Activated T-cell treated with anti-CD3 and anti-CD28 coated beads for 24 hours (primary cell): ENCODE measurements around the gene ABCC9.
"Not testable (repeated sequence)": the region's sequence is repeated elsewhere in the genome, so short reads cannot be mapped to it uniquely, and the experiment has no call there.

ENCODE experiments used
- DNase-seq: peaks from one replicate; pipeline ENCODE4 v3.0.0-alpha.2; 2020; ENCODE audit warnings: low read depth

Gene ABCC9

GRCh38 chr12:21814814-21815213 is 126.4 kb downstream of the ABCC9 start:
- no peak for DNase-seq

DNA sequence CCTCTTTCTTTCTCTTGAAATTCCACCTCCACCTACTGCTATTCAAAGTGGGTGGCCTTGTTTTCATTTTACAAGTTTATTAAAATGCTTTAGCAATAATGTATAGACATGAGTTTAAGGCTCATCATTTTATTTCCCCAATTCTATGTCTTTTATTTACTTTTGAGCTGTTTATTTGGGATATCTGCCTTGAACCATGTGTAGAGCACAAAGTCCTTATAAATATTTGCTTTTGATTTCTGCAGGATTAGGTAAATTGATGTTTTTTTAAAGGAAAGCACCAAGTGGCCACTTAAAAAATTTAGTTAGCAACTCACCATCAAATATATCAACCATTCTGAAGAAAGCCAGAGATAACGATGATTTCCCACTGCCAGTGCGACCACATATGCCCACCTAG is 126.9 kb downstream of the ABCC9 start:
- DNase-seq = no peak

GRCh38 chr12:21813751-21814150 is 127.5 kb downstream of the ABCC9 start:
- no peak for DNase-seq

DNA sequence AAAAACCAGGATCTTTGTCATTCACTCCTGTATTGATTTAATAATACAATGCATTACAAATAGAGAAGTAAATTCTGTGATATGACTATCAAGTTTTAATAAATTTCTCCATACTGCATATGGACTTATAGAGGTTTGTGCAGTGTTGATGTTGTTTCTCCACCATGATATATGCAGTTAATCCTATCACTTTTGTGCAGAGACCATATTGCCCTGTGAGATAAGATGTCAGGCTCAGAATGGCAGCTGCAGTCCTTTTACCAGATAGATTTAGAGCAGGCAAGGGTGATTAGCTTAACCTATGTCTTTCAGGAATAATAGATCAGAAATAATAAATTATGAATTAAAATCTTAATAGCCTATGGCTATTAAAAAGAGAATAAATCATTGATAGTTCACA is 128.1 kb downstream of the ABCC9 start:
- no peak for DNase-seq

GRCh38 chr12:21812340-21812739 is 128.9 kb downstream of the ABCC9 start:
- DNase-seq = not testable (repeated sequence)

- no peak for DNase-seq
These were observed 132.1 kb downstream of the ABCC9 start for GRCh38 chr12:21809100-21809499.

DNA sequence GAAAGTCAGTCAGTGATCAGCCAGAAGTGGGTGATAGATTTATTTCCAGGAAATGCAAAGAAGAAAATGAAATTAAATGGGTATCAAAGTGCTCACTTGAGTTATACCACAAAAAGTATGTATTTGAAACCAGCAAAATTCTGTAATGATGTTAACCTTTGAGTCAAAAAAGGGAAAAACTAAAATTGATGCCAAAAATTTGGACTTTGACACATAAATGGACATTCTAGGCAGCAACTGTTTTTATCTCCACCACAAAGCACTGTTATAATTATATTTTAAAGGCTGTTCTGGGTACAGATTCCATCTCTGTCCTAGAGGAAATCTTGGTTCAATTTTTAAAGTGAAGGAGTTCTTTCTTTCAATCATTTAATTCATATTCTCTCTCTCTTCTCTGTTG is 135.0 kb downstream of the ABCC9 start:
- no peak for DNase-seq

- no peak for DNase-seq
These were observed 139.5 kb downstream of the ABCC9 start for GRCh38 chr12:21801522-21802288.

- DNase-seq = no peak
These were observed 141.2 kb downstream of the ABCC9 start for GRCh38 chr12:21800011-21800410.

GRCh38 chr12:21797539-21797938 is 143.7 kb downstream of the ABCC9 start:
- DNase-seq = no peak

GRCh38 chr12:21795648-21796328 is 145.4 kb downstream of the ABCC9 start:
- no peak for DNase-seq

GRCh38 chr12:21794807-21795595 is 146.2 kb downstream of the ABCC9 start:
- DNase-seq = not testable (repeated sequence)

GRCh38 chr12:21789687-21790086 is 151.5 kb downstream of the ABCC9 start:
- DNase-seq = not testable (repeated sequence)

DNA sequence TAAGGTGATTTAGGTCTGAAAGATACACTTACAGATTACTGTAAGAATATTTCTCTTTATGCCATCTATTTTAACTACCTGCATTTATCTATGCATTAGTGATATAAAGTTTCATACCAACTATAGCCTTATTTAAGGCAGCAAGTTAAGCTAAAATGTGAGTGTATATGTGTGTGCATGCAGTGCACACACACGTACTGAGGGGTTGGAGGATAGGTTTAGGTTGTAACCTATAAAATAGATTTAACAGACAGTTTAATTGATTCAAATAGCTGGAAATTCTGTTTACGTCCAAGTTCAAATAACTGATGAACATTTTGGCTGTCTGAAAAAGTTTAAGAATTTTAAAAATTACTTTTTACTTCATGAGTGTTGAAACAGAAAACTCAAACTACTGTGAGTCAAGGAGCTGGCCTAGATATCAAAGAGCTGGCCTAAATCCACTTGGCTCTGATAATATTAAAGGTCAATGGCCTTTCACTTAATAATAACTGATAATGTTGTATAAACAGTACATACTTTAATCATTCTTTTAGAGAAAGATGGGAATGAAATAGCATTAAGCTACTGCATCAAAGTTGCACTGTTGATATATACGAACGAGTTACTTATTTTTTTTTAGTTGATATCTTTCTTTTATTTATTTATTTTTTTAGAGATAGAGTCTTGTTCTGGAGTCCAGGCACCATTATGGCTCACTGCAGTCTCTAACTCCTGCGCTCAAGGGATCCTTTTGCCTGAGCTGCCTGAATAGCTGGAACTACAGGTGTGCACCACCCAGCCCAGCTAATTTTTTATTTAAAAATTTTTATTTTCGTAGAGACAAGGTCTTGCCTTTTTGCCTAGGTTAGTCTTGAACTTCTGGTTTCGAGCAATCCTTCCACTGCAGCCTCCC is 152.9 kb downstream of the ABCC9 start:
- no peak for DNase-seq

DNA sequence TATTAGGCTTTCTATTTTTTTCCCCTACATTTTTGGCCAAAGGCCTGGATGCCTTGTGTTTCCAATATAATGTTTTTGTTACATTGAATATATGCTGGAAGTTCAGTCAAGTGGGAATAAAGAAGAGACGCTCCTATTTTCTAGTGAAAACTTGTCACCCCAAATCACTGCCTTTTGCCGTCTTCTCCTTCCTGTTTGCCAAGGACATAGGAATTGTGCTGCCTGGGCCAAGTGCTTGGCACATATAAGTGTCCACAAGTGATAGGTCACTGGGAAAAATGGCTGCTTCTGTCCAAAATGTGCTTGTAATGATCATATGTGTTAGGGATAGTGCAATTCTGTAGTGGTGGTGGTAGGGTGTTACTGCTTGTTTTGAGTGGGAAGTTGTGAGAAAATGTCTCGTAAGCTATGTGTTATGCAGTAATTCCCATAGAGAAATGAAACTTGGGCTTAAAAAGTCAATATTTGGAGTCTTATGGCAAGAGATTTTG is 155.1 kb downstream of the ABCC9 start:
- DNase-seq = no peak

GRCh38 chr12:21782723-21783122 is 158.5 kb downstream of the ABCC9 start:
- DNase-seq = not testable (repeated sequence)

- no peak for DNase-seq
These were observed 160.4 kb downstream of the ABCC9 start for GRCh38 chr12:21780786-21781185.

DNA sequence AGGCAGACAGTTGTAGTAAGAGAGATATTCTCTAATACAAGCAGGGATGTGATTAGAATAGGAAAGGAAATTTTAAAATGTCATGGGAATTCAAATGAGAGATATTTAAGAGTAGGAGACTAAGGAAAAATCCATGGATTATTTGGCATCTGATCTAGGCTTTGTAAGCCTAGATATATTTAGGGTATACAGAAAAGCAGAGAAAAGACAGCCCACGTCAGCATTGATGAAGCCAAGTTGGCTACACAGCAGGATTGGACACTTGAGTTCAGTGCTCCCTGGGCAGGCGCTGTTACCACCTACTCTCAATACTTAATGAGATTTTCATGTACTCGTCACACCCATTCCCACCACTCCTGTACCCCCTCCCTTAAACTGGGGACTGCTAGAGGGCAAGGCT is 165.1 kb downstream of the ABCC9 start:
- no peak for DNase-seq

GRCh38 chr12:21775133-21775820 is 165.9 kb downstream of the ABCC9 start:
- DNase-seq = no peak

DNA sequence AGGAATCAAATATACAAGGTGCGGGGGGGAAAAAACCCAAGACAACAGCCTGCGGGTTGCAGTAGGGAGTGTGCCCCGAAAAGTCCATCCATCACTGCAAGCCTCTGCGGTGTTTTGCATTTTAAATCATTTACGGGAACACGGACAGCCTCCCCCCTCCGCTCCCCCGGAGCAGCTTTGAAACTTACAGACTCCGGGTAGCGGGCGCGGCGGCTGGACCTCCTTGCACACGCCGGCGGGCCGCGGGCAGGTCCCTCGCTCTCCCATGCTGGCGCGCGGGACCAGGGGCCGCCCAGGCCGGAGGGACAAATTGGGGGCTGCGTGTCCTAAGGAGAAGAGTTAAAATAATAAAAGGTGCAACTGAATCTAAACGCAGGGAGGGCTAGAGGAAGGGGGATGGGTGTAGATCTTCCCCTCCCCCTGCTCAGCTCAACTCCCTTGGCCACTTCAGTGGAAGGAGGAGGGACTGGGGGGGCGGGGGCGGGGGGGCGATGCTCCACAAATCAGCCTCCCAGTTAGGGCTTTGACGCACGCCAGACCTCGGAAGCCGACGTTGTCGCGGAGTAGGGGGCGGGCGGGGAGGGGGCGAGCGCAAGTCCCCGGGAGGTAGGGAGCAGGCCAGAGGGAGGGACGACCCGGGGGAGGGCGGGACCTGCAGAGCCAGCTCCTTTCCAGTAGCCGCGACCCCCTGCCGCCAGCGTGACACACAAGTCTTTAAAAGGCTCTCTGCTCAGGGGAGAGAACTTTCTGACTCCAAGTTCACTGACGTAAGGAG is 166.7 kb downstream of the ABCC9 start, which contains the start of gene KCNJ8:
Gene KCNJ8, minus strand, starts transcription at position 349 of the 775 bp plus-strand sequence. CDS start 1,090 bp downstream, outside the sequence.
- no peak for DNase-seq
